Measurements from ENCODE around the gene KLF3. TPM values are rescaled to one million over a fixed set of nuclear protein-coding genes. Genes with fewer than 3 reads are reported as not detected.

Gene KLF3
- polyA plus RNA-seq, 1 donor from 2014 or later: 12.3 TPM

DNA sequence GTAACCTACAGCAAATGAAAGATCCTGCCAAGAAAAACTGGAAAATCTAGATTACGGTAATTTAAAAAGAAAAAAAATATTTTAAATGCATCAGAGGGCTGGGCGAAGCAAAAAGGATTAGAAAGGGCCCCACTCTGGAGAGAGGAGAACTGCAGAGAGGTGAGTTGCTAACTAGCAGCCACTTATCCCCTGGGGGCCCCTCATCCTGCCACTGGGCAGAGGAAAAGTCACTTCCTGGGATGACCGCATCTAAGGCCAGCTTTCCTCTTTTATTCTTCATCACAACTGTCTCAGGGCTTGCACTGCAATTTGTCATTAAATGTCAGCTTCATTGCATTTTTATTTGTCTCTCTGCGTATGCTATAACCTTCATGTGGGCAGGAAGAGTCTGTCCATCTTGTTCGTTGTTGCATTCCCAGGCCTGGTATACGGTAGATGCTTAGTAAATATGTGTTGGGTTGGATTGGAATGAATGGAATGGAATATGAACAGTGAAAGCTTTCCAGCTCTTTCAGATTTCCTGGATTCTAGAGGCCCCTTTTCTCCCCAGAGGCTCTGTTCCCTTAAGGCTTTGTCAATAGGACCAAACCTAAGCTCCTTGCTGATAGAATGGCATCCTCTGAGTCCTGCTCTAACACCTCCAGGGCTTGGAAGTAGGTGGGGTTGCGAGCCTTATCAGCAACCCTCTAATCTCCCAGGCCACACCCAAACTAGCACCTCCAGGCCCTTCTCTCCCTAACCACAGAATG is 59.9 kb downstream of the KLF3 start:
- no peaks in the 10 kb centered on the region for H3K27me3 ChIP-seq (ENCODE audit: insufficient read depth, low read depth, low read length)
- no peaks in the 10 kb centered on the region for H3F3A ChIP-seq (ENCODE audit: insufficient read depth, low read length, poor library complexity, severe bottlenecking)
- H3K9me3 ChIP-seq (ENCODE audit: low read length): no peaks in the 10 kb centered on the region
- H3K27ac ChIP-seq (ENCODE audit: low read length): no peak overlapping the region
- no peaks in the 10 kb centered on the region for H3K9me2 ChIP-seq (ENCODE audit: insufficient read depth, low read length)
- no peaks in the 10 kb centered on the region for H3K79me2 ChIP-seq (replicated peaks; ENCODE audit: insufficient read depth, low read length)
- H4K20me1 ChIP-seq (ENCODE audit: insufficient read depth): no peaks in the 10 kb centered on the region
- TF ChIP-seq EP300 (conservative IDR thresholded peaks at IDR 0.05; ENCODE audit: poor library complexity, severe bottlenecking) (no peak), RAD21 (conservative IDR thresholded peaks at IDR 0.05) (no peak), EZH2 (IDR thresholded peaks at IDR 0.05; ENCODE audit: borderline replicate concordance, insufficient read depth, low read length, poor library complexity, severe bottlenecking) (no peak), POLR2AphosphoS5 (IDR thresholded peaks at IDR 0.05) (no peak), TAF1 (IDR thresholded peaks at IDR 0.05; ENCODE audit: low read depth) (no peak), SMC3 (conservative IDR thresholded peaks at IDR 0.05; ENCODE audit: poor library complexity) (no peak), MXI1 (conservative IDR thresholded peaks at IDR 0.05; ENCODE audit: poor library complexity, severe bottlenecking) (no peak)
- TF ChIP-seq, protein P1, sequence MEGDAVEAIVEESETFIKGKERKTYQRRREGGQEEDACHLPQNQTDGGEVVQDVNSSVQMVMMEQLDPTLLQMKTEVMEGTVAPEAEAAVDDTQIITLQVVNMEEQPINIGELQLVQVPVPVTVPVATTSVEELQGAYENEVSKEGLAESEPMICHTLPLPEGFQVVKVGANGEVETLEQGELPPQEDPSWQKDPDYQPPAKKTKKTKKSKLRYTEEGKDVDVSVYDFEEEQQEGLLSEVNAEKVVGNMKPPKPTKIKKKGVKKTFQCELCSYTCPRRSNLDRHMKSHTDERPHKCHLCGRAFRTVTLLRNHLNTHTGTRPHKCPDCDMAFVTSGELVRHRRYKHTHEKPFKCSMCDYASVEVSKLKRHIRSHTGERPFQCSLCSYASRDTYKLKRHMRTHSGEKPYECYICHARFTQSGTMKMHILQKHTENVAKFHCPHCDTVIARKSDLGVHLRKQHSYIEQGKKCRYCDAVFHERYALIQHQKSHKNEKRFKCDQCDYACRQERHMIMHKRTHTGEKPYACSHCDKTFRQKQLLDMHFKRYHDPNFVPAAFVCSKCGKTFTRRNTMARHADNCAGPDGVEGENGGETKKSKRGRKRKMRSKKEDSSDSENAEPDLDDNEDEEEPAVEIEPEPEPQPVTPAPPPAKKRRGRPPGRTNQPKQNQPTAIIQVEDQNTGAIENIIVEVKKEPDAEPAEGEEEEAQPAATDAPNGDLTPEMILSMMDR (IDR thresholded peaks at IDR 0.05; ENCODE audit: poor library complexity, severe bottlenecking): no peak
- TF ChIP-seq, protein P2, sequence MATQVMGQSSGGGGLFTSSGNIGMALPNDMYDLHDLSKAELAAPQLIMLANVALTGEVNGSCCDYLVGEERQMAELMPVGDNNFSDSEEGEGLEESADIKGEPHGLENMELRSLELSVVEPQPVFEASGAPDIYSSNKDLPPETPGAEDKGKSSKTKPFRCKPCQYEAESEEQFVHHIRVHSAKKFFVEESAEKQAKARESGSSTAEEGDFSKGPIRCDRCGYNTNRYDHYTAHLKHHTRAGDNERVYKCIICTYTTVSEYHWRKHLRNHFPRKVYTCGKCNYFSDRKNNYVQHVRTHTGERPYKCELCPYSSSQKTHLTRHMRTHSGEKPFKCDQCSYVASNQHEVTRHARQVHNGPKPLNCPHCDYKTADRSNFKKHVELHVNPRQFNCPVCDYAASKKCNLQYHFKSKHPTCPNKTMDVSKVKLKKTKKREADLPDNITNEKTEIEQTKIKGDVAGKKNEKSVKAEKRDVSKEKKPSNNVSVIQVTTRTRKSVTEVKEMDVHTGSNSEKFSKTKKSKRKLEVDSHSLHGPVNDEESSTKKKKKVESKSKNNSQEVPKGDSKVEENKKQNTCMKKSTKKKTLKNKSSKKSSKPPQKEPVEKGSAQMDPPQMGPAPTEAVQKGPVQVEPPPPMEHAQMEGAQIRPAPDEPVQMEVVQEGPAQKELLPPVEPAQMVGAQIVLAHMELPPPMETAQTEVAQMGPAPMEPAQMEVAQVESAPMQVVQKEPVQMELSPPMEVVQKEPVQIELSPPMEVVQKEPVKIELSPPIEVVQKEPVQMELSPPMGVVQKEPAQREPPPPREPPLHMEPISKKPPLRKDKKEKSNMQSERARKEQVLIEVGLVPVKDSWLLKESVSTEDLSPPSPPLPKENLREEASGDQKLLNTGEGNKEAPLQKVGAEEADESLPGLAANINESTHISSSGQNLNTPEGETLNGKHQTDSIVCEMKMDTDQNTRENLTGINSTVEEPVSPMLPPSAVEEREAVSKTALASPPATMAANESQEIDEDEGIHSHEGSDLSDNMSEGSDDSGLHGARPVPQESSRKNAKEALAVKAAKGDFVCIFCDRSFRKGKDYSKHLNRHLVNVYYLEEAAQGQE (IDR thresholded peaks at IDR 0.05; ENCODE audit: borderline replicate concordance): no peak
- no peak overlapping the region for H2AFZ ChIP-seq (ENCODE audit: low read depth, low read length)
- H3K9ac ChIP-seq (ENCODE audit: low read length): no peak overlapping the region
- H3K4me2 ChIP-seq (ENCODE audit: low read length): no peak overlapping the region
- no peak overlapping the region for H3K4me3 ChIP-seq (ENCODE audit: low read length)
- H3K36me3 ChIP-seq (ENCODE audit: insufficient read depth, low read length): no peaks in the 10 kb centered on the region

DNA sequence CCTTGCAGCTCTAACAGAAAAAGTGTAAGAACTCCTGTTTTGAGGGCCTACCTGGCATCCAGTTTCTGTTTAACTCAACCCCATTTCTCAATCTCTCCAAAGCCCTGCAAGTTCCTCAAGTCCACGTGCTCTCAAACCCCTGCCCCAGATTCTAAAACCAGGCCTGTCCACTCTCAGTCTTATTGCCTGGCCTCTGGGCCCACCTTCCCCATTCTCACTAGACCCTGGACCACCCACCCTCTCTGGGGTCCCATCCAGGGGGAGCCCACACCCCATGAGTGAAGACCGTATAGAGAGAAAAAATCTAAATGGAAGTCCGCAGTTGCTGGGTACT is 60.4 kb downstream of the KLF3 start:
- Histone ChIP-seq H3K9me2 (ENCODE audit: insufficient read depth, low read length) (no peaks in the 10 kb centered on the region), H3K9me3 (ENCODE audit: low read length) (no peaks in the 10 kb centered on the region), H3K36me3 (ENCODE audit: insufficient read depth, low read length) (no peaks in the 10 kb centered on the region), H3K4me2 (ENCODE audit: low read length) (no peak overlapping the region), H4K20me1 (ENCODE audit: insufficient read depth) (no peaks in the 10 kb centered on the region), H3F3A (ENCODE audit: insufficient read depth, low read length, poor library complexity, severe bottlenecking) (no peaks in the 10 kb centered on the region), H3K27me3 (ENCODE audit: insufficient read depth, low read depth, low read length) (no peaks in the 10 kb centered on the region), H2AFZ (ENCODE audit: low read depth, low read length) (no peak overlapping the region), H3K79me2 (replicated peaks; ENCODE audit: insufficient read depth, low read length) (no peaks in the 10 kb centered on the region), H3K9ac (ENCODE audit: low read length) (no peak overlapping the region), H3K27ac (ENCODE audit: low read length) (no peak overlapping the region), H3K4me3 (ENCODE audit: low read length) (no peak overlapping the region)
- no peak for TF ChIP-seq EZH2 (IDR thresholded peaks at IDR 0.05; ENCODE audit: borderline replicate concordance, insufficient read depth, low read length, poor library complexity, severe bottlenecking)

All from neural cell (in vitro differentiated cells).